Suppressor macrophage treated with lipopolysaccharide for 1 hour (primary cell): ENCODE data around the gene ABCB1.
"Not testable (repeated sequence)": the region's sequence is repeated elsewhere in the genome, so short reads cannot be mapped to it uniquely, and the experiment has no call there.

ENCODE experiments used
- DNase-seq, 3 donors: peaks; one replicate each; pipeline ENCODE4 v3.0.0-alpha.2; 2020 to 2022

The ABCB1 gene

DNA sequence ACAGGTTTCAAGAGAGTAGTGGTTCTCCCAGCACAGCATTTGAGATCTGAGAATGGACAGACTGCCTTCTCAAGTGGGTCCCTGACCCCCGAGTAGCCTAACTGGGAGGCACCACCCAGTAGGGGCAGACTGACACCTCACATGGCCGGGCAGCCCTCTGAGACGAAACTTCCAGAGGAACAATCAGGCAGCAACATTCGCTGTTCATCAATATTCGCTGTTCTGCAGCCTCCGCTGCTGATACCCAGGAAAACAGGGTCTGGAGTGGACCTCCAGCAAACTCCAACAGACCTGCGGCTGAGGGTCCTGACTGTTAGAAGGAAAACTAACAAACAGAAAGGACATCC lies 135.2 kb downstream of the ABCB1 start:
- DNase-seq: not testable (repeated sequence)

DNA sequence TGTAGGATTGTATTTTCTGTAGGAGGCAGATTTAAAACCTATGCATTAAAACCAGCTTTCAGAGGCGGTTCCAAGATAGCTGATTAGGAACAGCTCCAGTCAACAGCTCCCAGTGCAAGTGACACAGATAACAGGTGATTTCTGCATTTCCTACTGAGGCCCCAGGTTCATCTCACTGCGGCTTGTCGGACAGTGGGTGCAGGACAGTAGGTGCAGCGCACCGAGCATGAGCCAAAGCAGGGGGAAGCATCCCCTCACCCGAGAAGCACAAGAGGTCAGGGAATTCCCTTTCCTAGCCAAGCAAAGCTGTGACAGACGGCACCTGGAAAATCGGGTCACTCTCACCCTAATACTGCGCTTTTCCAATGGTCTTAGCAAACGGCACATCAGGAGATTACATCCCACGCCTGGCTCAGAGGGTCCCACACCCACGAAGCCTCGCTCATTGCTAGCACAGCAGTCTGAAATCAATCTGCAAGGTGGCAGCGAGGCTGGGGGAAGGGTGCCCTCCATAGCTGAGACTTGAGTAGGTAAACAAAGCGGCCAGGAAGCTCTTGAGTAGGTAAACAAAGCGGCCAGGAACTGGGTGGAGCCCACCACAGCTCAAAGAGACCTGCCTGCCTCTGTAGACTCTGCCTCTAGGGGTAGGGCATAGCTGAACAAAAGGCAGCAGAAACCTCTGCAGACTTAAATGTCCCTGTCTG lies 135.7 kb downstream of the ABCB1 start:
- DNase-seq: not testable (repeated sequence)

DNA sequence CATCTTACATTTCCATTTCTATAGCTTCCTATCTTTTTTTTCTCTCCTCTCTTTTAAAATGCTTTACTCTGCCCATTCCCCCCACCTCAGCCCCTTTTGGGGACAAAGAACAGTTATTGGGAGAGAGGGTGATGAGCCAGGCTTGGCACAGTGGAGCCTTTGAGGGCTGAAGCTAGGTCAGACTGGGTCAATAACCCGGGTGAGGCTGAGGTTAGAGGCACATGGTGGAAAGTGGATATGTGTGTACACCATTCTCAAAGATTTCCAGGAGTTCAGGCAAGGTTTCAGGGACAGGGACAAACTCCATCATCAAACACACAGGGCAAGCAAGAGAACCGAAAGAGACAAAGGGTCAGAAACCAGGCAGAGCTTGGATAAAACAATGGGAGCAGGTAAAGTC lies 136.7 kb downstream of the ABCB1 start:
- no peak for DNase-seq

DNA sequence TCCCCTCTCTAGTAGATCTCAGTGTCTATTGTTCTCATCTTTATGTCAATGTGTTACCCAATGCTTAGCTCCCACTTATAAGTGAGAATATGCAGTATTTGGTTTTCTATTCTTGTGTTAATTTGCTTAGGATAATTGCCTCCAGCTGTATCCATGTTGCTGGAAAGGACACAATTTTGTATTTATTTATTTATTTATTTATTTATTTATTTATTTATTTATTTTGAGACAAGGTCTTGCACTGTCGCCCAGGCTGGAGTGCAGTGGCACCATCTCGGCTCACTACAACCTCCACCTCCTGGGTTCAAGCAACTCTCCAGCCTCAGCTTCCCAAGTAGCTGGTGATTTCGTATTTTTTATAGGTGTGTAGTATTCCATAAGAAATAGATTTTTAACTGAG lies 140.2 kb downstream of the ABCB1 start:
- not testable (repeated sequence) for DNase-seq

DNA sequence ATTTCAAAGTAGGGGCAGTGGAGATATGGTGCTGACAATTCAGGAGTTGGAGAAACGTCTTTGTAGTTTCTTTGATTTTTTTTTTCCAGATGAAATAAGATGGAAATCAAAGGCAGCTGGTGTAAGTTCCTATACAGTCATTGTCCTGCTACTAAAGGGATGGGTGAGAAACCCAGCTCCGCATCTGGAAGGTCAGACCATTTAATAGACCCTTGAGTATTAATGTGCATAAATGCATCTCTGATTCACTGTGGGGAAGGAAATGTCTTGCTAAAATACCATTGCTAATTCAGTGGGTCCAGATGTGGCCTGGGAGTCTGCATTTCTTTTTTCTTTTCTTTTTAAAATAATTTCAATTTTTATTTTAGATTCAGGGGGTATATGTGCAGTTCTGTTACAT lies 140.7 kb downstream of the ABCB1 start:
- DNase-seq: no peak

DNA sequence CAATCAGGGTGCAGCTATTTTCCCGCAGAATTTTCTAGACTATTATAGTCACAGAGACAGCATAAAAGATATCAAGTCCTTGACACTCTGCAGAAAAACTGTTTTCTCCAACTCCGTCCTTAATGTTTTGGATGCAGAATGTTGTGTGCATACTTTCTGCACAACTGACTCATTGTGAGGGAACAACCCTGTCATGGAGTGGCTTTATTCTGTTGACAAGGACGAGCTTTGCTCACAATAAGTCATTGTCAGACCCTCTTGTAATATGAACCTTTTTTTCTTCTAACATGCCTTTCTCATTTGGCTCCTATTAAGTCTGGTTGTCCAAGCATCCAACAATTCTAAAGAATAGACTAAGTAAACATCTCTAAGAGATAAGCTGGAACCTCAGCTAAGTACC lies 142.5 kb downstream of the ABCB1 start:
- no peak for DNase-seq

DNA sequence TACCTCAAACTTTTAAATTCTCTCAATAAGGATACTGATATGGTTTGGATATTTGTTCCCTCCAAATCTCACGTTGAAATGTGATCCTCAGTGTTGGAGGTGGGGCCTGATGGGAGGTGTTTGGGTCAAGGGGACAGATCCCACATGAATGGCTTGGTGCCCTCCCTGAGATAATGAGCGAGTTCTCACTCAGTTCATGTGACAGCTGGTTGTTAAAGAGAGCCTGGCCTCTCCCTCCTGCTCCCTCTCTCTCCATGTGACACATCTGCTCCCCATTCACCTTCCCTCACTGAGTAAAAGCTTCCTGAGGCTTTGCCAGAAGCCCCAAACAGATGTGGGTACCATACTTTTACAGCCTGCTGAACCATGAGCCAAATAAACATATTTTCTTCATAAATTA lies 144.4 kb downstream of the ABCB1 start:
- no peak for DNase-seq
